ENCODE data around the gene PHLDA3.

PHLDA3 gene

DNA sequence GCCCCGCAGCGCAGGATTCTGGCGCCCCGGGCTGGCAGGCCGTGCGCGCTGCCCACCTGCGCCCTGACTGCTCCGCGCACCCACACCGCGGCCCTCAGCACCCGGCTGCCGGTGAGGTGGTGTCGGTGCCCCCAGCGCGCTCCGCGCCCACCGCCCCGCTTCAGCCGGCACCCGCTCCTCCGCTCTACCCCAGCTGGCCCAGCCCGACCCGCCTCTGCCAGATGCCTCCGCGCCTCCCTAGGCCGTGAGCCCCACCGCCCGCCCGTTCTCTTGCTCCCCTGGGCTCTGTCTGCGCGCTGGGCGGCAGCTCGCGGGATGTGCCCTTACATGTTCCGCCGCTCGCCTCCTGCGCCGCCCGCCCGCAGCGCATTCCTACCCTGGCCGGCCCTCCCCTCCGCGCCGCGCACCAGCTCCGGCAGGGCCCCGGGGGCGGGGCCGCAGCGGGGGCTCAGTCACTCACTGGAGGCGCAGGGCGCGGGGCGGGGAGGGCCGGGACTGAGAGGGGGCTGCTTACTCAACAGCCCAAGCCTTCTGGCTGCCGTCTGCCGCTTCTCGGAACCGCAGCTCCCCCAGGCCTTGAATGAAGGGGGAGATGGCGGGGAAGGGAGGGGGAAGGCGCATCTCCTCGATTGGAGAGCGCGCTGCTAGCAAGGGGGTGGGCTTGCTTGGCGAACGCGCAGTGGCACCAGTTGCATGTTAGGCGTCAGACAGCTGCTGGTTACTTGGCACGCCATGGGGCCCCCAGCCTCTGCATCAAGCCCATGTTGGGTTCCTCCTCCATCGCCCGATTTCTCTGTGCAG, at the start of gene PHLDA3:
Gene PHLDA3, minus strand, starts transcription at position 345 of the 801 bp plus-strand sequence. CDS start 402 bp downstream, outside the sequence.
- peak; percentile 96 for DNase-seq (ENCODE audit: low spot score)

DNA sequence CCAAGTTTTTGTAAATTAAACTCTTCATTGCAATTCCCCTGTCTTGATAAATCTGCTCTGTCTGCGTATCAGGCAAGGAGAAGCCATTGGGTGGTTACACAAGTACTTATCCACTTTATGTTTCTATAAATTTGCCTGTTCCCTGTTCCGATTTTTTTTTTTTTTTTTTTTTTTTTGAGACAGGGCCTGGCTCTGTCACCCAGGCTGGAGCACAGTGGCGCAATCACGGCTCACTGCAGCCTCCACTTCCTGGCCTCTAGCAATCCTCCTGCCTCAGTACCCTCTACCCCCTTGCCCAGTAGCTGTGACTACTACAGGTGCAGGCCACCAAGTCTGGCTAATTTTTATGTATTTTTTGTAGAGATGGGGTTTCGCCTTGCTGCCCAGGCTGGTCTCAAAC, 49.1 kb upstream of the PHLDA3 start:
- no peak for DNase-seq (ENCODE audit: low spot score)

DNA sequence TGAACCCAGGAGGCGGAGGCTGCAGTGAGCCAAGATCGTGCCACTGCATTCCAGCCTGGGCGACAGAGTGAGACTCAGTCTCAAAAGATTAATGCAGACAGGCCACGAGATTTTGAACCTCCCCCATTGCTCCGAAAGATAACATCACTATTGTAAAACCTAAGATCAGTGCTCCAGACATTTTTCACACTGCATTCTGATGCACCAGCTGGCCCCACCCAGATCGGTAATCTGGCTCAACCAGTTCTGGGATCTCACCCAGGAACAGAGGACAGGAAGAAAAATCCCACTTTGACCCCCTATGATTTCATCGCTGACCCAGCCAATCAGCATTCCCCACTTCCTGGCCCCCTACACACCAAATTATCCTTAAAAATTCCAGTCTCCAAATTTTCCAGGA, 48.6 kb upstream of the PHLDA3 start:
- no peak for DNase-seq (ENCODE audit: low spot score)

DNA sequence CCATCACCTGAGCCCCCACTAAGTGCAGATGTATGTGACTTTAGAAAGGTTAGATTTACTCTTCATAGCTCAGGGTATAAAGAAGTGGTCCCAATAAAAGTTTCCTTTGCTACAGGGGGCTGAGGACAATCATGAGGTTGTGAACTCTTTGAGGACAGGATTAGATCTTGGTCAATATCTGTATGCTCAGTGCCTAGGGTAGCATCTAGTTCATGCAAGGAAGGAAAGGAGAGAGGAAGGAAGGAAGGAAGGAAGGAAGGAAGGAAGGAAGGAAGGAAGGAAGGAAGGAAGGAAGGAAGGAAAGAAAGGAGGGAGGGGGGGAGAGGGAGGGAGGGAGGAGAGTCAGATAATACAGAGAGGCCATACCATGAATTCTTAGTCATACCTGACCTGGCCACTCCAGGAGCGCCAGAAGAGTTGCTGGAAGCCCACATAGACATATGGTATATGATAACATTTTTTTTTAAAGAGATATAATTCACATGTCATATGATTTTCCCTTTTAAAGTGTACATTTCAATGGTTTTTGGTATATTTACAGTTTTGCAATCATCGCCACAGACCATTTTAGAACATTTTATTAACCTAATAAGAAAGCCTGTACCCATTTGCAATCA, 47.6 kb upstream of the PHLDA3 start:
- no peak for DNase-seq (ENCODE audit: low spot score)

DNA sequence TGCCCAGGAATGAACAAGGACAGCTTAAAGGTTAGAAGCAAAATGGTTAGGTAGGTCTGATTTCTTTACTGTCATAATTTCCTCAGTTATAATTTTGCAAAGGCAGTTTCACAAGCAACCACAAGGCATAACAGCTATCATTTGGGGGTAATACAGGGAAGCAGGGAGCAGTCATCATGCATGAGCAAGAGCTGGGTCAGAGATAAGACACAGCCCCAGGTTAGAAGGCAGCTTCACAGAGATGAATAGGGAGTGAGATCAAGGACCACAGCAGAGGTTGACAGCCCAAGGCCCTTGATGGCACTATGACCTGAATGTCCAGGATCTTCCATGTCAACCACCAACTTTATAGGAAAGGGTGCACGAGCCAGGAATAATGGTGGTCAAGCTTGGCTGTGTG, 46.9 kb upstream of the PHLDA3 start:
- DNase-seq (ENCODE audit: low spot score): no peak

DNA sequence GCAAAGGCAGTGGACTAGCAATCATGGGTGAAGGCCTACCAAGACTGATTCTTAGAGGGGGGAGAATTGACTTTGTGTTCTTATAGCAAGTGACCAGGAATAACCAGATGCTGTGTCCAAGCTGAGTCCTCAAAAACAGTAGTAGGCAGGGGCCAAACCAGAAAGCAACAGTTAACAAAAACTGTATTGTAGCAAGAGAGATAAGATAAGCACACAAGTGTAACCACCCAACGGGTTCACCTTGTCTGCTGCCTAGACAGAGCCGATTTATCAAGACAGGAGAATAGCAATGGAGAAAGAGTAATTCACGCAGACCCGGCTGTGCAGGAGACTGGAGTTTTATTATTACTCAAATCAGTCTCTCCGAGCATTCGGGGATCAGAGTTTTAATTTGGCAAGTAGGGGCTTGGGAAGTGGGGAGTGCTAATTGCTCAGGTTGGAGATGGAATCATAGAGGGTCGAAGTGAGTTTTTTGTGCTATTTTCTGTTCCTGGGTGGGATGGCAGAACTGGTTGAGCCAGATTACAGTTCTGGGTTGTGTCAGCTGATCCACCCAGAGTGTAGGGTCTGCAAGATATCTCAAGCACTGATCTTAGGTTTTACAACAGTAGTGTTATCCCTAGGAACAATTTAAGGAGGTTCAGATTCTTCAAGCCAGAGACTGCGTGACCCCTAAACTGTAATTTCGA, 46.2 kb upstream of the PHLDA3 start:
- DNase-seq (ENCODE audit: low spot score): no peak

DNA sequence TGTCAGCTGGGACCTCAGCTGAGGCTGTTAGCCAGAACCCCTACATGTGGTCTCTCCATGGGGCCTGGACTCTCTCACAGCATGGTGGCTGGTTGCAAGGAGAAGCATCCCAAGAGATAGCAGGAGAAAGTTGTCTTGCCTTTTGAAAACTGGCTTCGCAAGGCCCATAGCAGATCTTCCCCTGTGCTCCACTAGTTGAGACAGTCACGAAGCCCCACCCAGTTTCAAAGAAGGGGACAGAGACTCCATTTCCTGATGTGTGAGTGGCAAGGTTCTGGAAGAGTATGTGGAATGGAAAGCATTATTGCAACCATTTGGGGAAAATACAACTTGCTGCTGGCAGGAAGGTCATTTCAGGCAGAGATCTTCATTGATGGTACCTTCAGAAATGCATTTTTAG, 45.5 kb upstream of the PHLDA3 start:
- no peak for DNase-seq (ENCODE audit: low spot score)

DNA sequence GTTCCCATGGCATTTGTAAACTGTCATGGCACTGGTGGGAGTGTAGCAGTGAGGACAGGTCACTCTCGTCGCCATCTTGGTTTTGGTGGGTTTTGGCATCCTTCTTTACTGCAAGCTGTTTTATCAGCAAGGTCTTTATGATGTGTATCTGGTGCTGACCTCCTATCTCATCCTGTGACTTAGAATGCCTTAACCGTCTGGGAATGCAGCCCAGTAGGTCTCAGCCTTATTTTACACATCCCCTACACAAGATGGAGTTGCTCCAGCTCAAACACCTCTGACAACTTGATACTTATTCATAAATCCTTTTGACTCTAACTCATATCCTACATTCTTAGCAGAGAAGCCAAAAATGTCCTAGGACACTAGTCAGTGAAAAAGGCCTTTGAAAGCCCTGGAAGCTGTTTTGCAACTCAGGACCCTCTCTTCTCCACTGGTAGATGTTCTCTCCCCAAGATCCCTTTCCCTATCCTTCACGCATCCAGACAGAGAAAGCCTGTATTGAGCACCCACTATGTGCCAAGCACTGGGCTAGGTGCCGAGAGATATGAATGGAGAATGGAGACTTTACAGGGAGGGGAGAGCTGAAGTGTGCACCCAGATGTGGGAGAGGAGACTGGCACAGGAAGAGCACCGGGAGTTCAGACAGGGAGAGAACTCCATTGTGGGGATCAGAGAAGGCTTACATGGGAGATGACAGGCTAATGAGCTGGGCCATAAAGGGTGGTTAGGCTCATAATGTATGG, 44.7 kb upstream of the PHLDA3 start:
- no peak for DNase-seq (ENCODE audit: low spot score)

DNA sequence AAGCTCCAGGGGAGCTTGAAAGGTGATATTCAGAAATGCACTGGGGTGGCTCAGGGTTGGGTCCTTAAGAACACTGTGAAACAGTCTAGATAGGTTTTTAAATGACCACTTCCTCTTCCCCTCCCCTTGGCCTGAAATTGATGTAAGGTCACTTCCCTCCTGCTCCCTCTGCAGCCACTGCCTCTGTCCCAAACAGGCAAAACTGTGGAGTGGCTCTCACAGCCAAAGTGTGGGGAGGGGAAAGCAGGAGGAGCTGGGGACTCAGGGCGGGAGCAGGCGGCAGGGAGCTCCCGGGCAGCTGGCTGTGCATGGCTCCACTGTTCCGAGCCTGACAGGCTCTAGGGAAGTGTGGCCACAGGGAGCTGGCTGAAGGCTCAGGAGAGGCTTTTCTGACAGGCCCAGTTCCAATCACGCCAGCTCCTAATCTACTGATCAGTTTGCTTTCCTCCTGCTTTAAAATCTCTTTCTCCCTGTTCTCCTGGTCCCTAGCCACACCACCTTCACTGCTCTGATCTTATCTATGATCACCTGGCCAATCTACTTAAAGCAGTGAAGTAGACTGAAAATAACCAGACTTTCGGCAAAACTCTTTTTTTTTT, 43.1 kb upstream of the PHLDA3 start:
- DNase-seq (ENCODE audit: low spot score): no peak

DNA sequence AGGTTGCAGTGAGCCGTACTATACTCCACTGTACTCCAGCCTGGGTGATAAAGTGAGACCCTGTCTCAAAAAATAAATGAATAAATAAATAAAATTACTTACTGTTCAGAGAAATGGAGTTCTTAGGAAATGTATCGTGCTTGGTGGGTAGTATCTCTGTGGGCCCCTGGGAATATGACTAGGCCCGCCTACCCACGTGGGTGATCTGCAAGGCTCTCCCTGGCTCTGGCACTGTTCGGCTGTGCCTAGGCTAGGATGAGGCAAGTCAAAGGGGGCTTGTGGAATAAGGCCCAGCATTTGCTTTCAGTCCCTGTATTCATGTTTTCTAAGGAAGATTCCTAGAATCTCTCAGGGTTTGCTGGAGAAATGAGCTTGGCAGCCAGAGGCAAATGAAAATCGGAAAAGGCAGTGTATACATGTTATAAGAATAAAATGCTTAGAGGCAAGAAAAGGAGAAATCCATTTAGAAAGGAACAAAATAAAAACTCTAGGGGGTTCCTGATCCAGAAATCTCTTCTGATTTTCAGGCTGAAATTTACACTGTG, 42.5 kb upstream of the PHLDA3 start:
- DNase-seq (ENCODE audit: low spot score): no peak

DNA sequence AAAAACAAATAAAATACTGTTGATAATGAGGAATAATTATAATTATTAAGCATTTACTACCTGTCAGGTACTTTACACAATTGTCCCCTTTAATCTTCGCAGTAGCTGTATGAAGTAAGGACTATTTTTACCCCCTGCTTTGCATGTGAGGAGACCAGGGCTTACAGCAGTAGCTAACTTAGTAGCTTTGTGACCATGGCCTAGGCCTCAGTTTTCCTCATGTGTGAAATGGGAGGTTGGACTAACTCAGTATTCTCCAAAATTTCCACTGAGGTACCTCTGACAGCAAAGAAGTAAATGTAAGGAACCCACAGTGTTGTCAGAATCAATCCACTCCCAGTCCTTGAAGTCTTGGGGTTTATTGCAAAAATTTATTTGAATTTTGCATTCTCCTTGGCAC, 41.7 kb upstream of the PHLDA3 start:
- DNase-seq (ENCODE audit: low spot score): no peak

DNA sequence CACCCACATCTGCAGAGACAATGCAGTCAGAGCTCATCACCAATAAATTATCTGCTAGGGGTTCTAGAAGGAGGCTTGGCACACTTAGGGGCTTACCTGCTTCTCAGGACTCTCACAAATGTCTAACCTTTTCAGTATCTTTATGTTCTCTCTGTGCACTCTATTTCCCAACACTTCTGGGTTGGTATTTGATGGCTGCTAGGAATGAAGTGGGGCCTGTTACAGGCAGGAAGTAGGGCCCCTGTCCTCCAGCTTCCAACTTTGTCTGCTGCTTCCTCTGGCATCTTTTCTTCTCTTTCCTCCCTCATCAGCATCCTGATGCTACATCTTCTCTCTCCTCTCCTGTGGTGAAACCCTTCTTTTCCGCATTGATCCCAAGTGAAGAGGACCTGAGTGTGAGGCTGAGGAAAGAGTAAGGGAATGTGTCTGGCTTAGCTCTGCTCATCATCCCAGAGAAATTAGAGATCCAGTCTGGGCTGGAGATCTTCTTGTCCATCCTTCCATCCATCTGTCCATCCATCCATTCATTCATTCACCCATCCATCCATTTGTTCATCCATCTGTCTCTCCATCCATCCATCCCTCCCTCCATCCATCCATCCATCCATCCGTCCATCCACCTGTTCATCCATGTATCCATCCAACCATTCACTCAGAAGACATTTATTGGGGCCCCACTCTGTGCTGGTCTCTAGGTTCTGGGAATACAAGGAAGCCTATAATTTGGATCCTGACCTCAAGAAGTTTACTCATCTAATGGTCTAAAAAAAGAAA, 40.8 kb upstream of the PHLDA3 start:
- no peak for DNase-seq (ENCODE audit: low spot score)

DNA sequence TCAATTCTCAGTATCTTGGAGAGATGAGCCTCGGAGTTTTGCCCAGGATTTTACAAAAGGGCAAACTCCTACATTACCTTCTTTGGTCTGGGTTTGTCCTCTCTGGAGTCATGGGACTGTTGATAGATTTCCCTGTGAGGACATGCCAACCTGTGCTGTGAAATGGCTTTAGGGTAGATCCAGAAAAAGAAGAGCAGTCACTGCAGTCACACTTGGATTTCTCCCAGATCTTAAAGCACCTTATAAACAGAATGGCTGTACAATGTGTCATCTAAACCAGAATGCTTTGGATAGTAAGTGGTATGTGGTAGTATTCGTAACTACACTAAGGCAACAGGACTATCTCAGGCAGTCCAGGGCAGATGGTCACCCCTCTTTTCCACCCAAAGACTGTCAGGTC, 39.8 kb upstream of the PHLDA3 start:
- DNase-seq (ENCODE audit: low spot score): no peak

DNA sequence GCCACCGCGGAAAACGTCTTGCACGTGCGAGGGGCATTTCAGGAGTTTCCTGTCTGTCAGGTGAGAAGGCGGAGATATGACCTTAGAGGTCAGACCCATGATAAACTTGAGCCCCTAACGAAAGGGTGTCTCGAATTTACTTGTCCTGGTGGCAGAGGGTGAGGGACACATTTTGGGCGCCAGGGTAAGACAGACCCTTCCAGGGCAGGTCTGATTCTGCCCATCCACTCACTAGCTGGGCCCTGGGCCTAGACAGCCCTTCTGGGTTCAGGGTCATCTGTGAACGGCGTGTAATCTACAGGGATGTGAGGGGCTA, 38.3 kb upstream of the PHLDA3 start:
- DNase-seq (ENCODE audit: low spot score): no peak

DNA sequence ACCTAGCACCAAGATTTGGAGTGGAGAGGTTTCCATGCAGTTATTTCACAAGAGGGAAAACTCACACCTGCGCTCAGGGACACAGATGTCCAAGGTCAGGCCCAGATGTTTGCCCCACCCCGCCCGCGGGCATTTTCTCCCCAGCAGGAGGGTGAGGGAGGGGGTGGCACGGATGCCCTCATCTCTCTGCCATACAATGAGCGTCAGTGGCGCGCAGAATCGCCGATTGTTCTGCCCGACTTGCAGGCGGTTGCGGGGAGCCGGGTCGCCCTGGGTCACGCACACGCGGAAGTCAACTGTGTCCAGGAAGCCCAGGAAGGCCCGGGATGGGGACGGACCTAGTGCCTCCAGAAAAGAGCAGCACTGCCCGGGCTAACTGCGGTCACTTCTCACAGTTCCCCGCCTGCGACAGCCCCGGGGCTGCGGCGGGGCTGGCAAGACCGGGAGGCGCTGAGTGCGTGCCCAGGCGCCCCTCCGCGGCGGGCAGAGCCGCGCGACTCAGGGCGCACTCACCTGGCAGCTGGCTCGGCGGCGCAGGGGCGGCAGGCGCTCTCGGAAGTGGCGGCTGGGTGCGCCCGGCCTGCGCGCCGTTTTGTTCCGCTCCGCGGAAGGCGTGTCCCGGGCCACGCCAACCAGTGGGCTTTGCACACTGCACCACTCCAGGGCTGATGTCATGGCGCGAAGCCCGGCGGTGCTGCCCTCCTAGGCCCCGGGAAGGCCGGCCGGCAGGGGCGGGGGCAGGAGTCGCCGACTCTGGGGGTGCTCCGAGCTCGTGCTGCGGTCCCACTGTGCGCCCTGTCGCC, 37.8 kb upstream of the PHLDA3 start, which contains the start of gene CSRP1:
Gene CSRP1, minus strand, starts transcription at position 567 of the 803 bp plus-strand sequence. CDS start 10,820 bp downstream, outside the sequence.
- peak; percentile 96 for DNase-seq (ENCODE audit: low spot score)

DNA sequence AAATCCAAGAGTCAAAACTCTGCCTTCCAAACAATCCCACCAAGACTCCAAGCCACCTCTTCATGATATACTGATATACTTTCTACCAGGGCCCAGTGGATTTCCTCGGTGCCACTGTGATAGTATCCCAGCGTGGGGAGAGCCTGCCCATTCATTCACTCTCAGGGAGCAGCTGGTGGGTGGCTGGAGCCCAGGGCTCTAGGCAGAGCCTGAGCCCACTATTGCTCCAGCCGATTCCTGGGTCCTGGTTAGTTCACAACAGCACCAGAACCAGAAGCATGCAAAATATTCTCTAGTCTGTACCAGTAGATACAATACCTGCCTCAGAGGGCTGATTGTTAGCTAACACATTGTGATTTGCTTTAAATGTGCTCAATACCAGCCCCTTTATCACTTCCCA, 37.1 kb upstream of the PHLDA3 start:
- DNase-seq (ENCODE audit: low spot score): no peak

DNA sequence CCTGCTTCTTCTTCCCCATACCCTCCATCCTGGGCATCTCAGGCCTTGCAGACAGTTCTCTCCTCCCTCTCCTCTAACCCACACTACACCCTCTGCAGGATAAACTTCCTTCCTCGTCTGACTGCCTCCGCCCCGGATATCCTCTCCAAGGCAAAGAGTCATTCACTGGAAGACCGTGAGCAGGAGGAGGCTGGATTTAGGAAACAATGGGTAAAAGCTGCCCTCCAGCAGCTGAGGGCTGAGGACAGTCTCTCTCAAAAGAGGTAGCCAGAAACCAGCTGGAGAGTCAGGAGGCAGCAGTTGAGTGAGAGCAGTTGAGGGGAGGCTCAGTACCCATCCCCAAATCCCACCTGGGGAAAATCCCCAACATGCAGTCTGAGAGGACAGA, 36.5 kb upstream of the PHLDA3 start:
- DNase-seq (ENCODE audit: low spot score): peak; percentile 67

DNA sequence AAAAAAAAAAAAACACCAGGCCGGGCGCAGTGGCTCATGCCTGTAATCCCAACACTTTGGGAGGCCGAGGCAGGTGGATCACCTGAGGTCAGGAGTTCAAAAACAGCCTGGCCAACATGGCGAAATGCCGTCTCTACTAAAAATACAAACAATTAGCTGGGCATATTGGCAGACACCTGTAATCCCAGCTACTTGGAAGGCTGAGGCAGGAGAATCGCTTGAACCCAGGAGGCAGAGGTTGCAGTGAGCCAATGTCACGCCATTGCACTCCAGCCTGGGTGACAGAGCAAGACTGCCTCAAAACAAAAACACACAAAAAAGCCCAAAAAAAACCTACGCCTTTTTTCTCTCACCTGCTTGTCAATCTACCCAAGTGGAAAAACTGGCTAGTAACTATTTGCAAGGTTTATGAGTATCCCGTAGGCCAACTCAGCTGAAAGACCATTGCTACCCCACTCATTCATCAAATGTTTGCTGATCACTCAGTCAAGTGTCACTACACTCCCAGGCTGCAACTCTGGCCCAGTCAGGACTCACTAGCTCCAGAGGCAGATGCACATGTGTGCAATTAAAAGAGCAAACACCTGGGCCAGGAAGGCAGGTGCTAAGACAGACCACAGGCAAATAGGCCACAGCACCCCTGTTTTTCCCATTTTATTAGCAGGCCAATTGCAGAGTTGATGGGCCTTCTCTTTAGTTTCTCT, 36.0 kb upstream of the PHLDA3 start:
- no peak for DNase-seq (ENCODE audit: low spot score)

DNA sequence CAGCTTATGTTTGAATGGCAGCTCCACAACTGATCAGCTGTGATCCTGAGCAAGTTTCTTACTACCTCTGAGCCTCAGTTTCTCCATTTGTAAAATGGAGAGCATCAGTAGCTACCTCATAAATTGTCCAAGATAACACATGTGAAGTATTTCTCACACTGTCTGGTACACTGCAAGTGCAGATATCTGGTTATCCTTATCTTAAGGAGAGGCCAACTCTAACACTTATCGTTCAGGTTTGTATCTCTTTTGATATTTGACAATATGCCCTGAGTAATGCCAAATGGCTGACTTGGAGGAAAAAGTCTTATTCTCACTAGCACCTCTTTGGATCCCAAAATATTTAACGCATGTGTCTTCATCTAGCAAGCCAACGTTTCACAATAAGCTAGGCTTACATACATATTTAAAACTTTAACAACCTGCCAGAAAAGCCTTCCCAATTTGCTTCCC, 35.2 kb upstream of the PHLDA3 start:
- no peak for DNase-seq (ENCODE audit: low spot score)
